Liver (tissue), 9 donors: ENCODE measurements around the gene SNHG17. TPM values are rescaled to one million over a fixed set of nuclear protein-coding genes. Genes with fewer than 3 reads are reported as not detected.

Experiments used
- DNase-seq: peaks from one replicate; pipeline ENCODE4 v3.0.0-alpha.2; 2017; ENCODE audit warnings: low spot score
- H3K27ac ChIP-seq, 2 donors: one replicate each; pipeline ENCODE4 v1.7.0; 2013; ENCODE audit warnings: inconsistent platforms in 2 of 2, low read length in 2 of 2, control low read depth in 1 of 2, low read depth in 1 of 2, mild to moderate bottlenecking in 1 of 2
- H3K27me3 ChIP-seq, 4 donors: one replicate each; pipeline versions ENCODE4 v1.6.1 to v1.7.0; 2013; ENCODE audit warnings: low read length in 3 of 4, inconsistent platforms in 1 of 4, mild to moderate bottlenecking in 1 of 4, moderate library complexity in 1 of 4; ENCODE audit not compliant: control insufficient read depth in 4 of 4, insufficient read depth in 4 of 4
- H3K36me3 ChIP-seq, 4 donors: one replicate each; pipeline versions ENCODE4 v1.6.1 to v1.7.0; 2013; ENCODE audit warnings: low read length in 3 of 4, mild to moderate bottlenecking in 3 of 4, low read depth in 1 of 4, moderate library complexity in 1 of 4; ENCODE audit not compliant: control insufficient read depth in 4 of 4, insufficient read depth in 3 of 4
- H3K4me1 ChIP-seq, 4 donors: one replicate each; pipeline versions ENCODE4 v1.6.1 to v1.7.0; 2013; ENCODE audit warnings: low read length in 3 of 4, mild to moderate bottlenecking in 3 of 4, moderate library complexity in 1 of 4; ENCODE audit not compliant: control insufficient read depth in 4 of 4, insufficient read depth in 4 of 4
- H3K4me3 ChIP-seq, 3 donors: one replicate each; pipeline versions ENCODE4 v1.6.1 to v1.7.0; 2013; ENCODE audit warnings: low read length in 3 of 3, control low read depth in 1 of 3, low read depth in 1 of 3, mild to moderate bottlenecking in 1 of 3
- H3K9ac ChIP-seq, 2 donors: one replicate each; pipeline ENCODE4 v1.7.0; 2013; ENCODE audit warnings: low read length in 2 of 2, mild to moderate bottlenecking in 2 of 2, moderate library complexity in 2 of 2, control low read depth in 1 of 2, low read depth in 1 of 2
- H3K9me3 ChIP-seq, 4 donors: one replicate each; pipeline versions ENCODE4 v1.6.1 to v1.7.0; 2013; ENCODE audit warnings: low read length in 3 of 4; ENCODE audit not compliant: control insufficient read depth in 4 of 4
- ATF3 ChIP-seq: IDR thresholded peaks from 2 replicates; pipeline ENCODE4 v1.6.1; 2016; ENCODE audit warnings: antibody characterized with exemption
- EGR1 ChIP-seq, 2 donors: IDR thresholded peaks; 2 replicates each; pipeline ENCODE4 v1.6.1; 2016 to 2018; ENCODE audit warnings: antibody characterized with exemption in 2 of 2, low read depth in 2 of 2
- FOXA1 ChIP-seq: IDR thresholded peaks from 2 replicates; pipeline ENCODE4 v1.6.1; 2016; ENCODE audit warnings: antibody characterized with exemption
- FOXA2 ChIP-seq: IDR thresholded peaks from 2 replicates; pipeline ENCODE4 v1.6.1; 2016; ENCODE audit warnings: antibody characterized with exemption
- GABPA ChIP-seq, 2 donors: IDR thresholded peaks in 1 of 2; conservative IDR thresholded peaks in 1 of 2; 2 replicates each; pipeline ENCODE4 v1.6.1; 2016; ENCODE audit warnings: antibody characterized with exemption in 2 of 2, mild to moderate bottlenecking in 1 of 2, moderate library complexity in 1 of 2
- HNF4A ChIP-seq, 2 donors: conservative IDR thresholded peaks; 2 replicates each; pipeline ENCODE4 v1.6.1; 2016; ENCODE audit warnings: antibody characterized with exemption in 2 of 2, mild to moderate bottlenecking in 2 of 2
- HNF4G ChIP-seq: IDR thresholded peaks from 2 replicates; pipeline ENCODE4 v1.6.1; 2016; ENCODE audit warnings: antibody characterized with exemption
- JUND ChIP-seq, 2 donors: IDR thresholded peaks; 2 replicates each; pipeline ENCODE4 v1.6.1; 2016; ENCODE audit warnings: antibody characterized with exemption in 2 of 2
- NR2F2 ChIP-seq: IDR thresholded peaks from 2 replicates; pipeline ENCODE4 v1.6.1; 2016; ENCODE audit warnings: antibody characterized with exemption
- RAD21 ChIP-seq, 2 donors: IDR thresholded peaks; 2 replicates each; pipeline ENCODE4 v1.6.1; 2016; ENCODE audit warnings: antibody characterized with exemption in 2 of 2, mild to moderate bottlenecking in 2 of 2
- RXRA ChIP-seq, 2 donors: IDR thresholded peaks; 2 replicates each; pipeline ENCODE4 v1.6.1; 2017 to 2018; ENCODE audit warnings: antibody characterized with exemption in 2 of 2, mild to moderate bottlenecking in 1 of 2
- SP1 ChIP-seq: IDR thresholded peaks from 2 replicates; pipeline ENCODE4 v1.6.1; 2018; ENCODE audit warnings: antibody characterized with exemption, mild to moderate bottlenecking
- TAF1 ChIP-seq: conservative IDR thresholded peaks from 2 replicates; pipeline ENCODE4 v1.6.1; 2016; ENCODE audit warnings: antibody characterized with exemption, mild to moderate bottlenecking
- YY1 ChIP-seq: IDR thresholded peaks from 2 replicates; pipeline ENCODE4 v1.6.1; 2016; ENCODE audit warnings: antibody characterized with exemption, mild to moderate bottlenecking
- ZBTB33 ChIP-seq: IDR thresholded peaks from 2 replicates; pipeline ENCODE4 v1.6.1; 2016; ENCODE audit warnings: antibody characterized with exemption
- WGBS: extraction: QIAGEN DNeasy Blood & Tissue Kit; methylation state at CpG from one replicate; pipeline ENCODE4 v1.1.7; 2013; 5-methylcytosine and 5-hydroxymethylcytosine counted together
- polyA plus RNA-seq, 2 donors: library from polyadenylated mRNA; stranded (reverse) in 1 of 2; unstranded in 1 of 2; fragments of 200-250 nt in 1 of 2; fragments of >200 nt in 1 of 2; fragmentation: Nextera tagmentation in 1 of 2; extraction: Ambion mirVana in 1 of 2; gene quantifications; one replicate each; pipeline versions ENCODE4 v1.2.1 to v1.2.3, GENCODE V29; 2013 to 2015
- total RNA-seq, 2 donors: library from RNA; depleted of rRNA; stranded (reverse); fragments of >200 nt; gene quantifications; one replicate each; pipeline ENCODE4 v1.2.3, GENCODE V29; 2014
- TF ChIP-seq, protein P1 (sequence below): IDR thresholded peaks from 2 replicates; pipeline ENCODE4 v1.6.1; 2016; ENCODE audit warnings: antibody characterized with exemption
- TF ChIP-seq, protein P2 (sequence below): fragments of 150-350 bp; IDR thresholded peaks from 2 replicates; pipeline ENCODE4 v1.5.1; 2017; ENCODE audit warnings: improper control_type of control experiment, low read depth, low read length; ENCODE audit not compliant: missing input control
- TF ChIP-seq, protein P3 (sequence below): IDR thresholded peaks from 2 replicates; pipeline ENCODE4 v1.6.1; 2016; ENCODE audit warnings: antibody characterized with exemption, mild to moderate bottlenecking
- donor health status: healthy.
- donor health status: healthy.
- donor health status: healthy.
- donor health status: healthy.
- donor health status: healthy.

The SNHG17 gene
- total and polyA plus RNA-seq, 4 donors = 6.3 to 24.6 (median 14.0) TPM

DNA sequence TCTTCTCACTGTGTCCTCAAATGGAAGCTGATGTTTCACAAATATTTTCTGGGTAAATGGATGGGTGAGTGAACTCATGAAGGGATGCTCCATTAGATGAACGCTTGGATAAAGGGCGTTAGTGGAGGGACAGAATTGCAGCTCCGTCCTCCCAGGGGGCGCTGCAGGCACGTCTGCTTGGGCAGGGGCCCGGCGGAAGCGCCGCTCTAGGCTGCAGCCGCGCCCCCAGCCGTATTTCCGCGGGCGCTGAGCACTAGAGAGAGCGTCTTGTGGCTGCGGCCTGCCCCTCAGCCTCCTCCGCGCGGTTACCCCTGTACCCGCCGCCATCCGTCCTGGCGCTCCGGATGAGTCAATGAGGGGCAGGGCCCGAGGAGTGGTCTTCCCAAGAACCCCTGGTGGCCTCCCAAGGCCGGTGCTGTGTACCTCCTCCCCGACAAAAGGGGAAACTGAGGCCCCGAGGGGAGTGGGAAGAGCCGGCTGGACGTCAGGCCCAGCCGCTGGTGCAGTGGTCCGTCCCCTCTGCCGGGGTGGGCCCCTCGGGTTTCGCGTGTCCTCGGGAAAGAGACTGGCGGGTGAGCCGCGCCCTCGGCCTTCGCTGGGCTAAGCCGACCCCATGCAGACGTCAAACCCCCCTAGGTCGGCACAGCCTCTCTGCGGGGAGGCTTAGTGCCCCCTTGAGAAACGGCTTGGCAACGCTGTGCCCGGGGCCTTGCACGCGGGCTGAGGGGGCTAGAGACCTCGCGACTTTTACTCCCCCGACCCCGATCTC lies 11.5 kb upstream of the SNHG17 start (continued):
- peak; percentile 22 for TF ChIP-seq ZBTB33
- TF ChIP-seq, protein P1, sequence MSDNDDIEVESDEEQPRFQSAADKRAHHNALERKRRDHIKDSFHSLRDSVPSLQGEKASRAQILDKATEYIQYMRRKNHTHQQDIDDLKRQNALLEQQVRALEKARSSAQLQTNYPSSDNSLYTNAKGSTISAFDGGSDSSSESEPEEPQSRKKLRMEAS = peak; percentile 57
- TF ChIP-seq SP1 = peak; percentile 51
- TF ChIP-seq YY1 = peak; percentile 77

DNA sequence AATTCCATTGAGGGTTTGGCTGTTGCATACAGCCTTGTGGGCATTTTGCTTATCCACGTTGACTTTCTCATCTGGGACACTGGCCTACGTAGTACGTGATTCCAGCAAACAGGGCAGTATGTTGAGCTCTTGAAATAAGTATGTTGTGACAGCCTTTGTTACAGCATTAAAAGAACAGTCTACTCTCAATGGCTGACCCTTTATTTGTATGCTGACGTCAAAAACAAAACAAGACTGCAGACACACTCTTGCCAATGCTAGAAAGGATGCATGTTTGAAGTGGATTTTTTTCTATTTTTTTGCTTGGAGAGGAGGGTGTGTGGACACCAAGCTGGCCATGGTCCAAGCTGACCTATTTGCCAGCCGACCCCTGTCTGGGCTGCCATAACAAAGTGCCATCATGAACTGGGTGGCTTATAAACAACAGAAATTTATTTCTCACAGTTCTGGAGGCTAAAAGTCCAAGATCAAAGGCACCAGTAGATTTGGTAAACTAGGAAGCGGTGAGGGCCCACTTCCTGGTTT lies 10.8 kb upstream of the SNHG17 start:
- no peak for TF ChIP-seq TAF1
- TF ChIP-seq ATF3 = no peak
- no peak for TF ChIP-seq SP1
- no peak for TF ChIP-seq RXRA (IDR thresholded peaks at IDR 0.05)
- TF ChIP-seq FOXA2 = no peak
- TF ChIP-seq RAD21 (IDR thresholded peaks at IDR 0.05) = no peak
- TF ChIP-seq JUND (IDR thresholded peaks at IDR 0.05) = no peak
- TF ChIP-seq, protein P2, sequence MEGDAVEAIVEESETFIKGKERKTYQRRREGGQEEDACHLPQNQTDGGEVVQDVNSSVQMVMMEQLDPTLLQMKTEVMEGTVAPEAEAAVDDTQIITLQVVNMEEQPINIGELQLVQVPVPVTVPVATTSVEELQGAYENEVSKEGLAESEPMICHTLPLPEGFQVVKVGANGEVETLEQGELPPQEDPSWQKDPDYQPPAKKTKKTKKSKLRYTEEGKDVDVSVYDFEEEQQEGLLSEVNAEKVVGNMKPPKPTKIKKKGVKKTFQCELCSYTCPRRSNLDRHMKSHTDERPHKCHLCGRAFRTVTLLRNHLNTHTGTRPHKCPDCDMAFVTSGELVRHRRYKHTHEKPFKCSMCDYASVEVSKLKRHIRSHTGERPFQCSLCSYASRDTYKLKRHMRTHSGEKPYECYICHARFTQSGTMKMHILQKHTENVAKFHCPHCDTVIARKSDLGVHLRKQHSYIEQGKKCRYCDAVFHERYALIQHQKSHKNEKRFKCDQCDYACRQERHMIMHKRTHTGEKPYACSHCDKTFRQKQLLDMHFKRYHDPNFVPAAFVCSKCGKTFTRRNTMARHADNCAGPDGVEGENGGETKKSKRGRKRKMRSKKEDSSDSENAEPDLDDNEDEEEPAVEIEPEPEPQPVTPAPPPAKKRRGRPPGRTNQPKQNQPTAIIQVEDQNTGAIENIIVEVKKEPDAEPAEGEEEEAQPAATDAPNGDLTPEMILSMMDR = no peak
- TF ChIP-seq FOXA1 = no peak
- no peak for TF ChIP-seq EGR1 (IDR thresholded peaks at IDR 0.05; ENCODE audit: low read depth in 2 of 2)
- TF ChIP-seq NR2F2 = no peak
- TF ChIP-seq HNF4A (conservative IDR thresholded peaks at IDR 0.05) = no peak
- no peak for TF ChIP-seq YY1
- TF ChIP-seq, protein P3, sequence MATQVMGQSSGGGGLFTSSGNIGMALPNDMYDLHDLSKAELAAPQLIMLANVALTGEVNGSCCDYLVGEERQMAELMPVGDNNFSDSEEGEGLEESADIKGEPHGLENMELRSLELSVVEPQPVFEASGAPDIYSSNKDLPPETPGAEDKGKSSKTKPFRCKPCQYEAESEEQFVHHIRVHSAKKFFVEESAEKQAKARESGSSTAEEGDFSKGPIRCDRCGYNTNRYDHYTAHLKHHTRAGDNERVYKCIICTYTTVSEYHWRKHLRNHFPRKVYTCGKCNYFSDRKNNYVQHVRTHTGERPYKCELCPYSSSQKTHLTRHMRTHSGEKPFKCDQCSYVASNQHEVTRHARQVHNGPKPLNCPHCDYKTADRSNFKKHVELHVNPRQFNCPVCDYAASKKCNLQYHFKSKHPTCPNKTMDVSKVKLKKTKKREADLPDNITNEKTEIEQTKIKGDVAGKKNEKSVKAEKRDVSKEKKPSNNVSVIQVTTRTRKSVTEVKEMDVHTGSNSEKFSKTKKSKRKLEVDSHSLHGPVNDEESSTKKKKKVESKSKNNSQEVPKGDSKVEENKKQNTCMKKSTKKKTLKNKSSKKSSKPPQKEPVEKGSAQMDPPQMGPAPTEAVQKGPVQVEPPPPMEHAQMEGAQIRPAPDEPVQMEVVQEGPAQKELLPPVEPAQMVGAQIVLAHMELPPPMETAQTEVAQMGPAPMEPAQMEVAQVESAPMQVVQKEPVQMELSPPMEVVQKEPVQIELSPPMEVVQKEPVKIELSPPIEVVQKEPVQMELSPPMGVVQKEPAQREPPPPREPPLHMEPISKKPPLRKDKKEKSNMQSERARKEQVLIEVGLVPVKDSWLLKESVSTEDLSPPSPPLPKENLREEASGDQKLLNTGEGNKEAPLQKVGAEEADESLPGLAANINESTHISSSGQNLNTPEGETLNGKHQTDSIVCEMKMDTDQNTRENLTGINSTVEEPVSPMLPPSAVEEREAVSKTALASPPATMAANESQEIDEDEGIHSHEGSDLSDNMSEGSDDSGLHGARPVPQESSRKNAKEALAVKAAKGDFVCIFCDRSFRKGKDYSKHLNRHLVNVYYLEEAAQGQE = no peak
- TF ChIP-seq GABPA (IDR thresholded peaks at IDR 0.05 in 1 of 2, conservative IDR thresholded peaks at IDR 0.05 in 1 of 2) = no peak
- no peak for TF ChIP-seq ZBTB33
- no peak for TF ChIP-seq HNF4G
- TF ChIP-seq, protein P1 = no peak
- Histone ChIP-seq H3K27me3 (no peaks in the 10 kb centered on the region), H3K36me3 (peaks cover 2 to 17% (median 15%) of the 10 kb centered on the region in 4 donors), H3K4me1 (peaks cover 7 to 20% (median 17%) of the 10 kb centered on the region in 4 donors), H3K9me3 (no peaks in the 10 kb centered on the region), H3K27ac (no peak overlapping the region), H3K9ac (no peak overlapping the region), H3K4me3 (peak overlapping the region in 1 of 3 donors; percentile 97)
- DNase-seq = no peak
- WGBS = 71% methylated on average over 6 of the region's 6 CpGs
